Endothelial cell (in vitro differentiated cells): ENCODE results near the gene ZNF595. TPM values are rescaled to one million over a fixed set of nuclear protein-coding genes. Genes with fewer than 3 reads are reported as not detected.
"Not testable (repeated sequence)": the region's sequence is repeated elsewhere in the genome, so short reads cannot be mapped to it uniquely, and the experiment has no call there.

Experiments
- DNase-seq: peaks from one replicate; pipeline ENCODE4 v3.0.0; 2021; ENCODE audit warnings: low spot score
- H3K27ac Mint-ChIP-seq: one replicate; pipeline ENCODE4 v1.8.0; 2021; ENCODE audit warnings: mixed read lengths, inconsistent platforms; ENCODE audit not compliant: unreplicated experiment
- H3K27me3 Mint-ChIP-seq: one replicate; pipeline ENCODE4 v1.8.0; 2021; ENCODE audit warnings: mild to moderate bottlenecking, moderate library complexity, mixed read lengths, inconsistent platforms; ENCODE audit not compliant: unreplicated experiment
- H3K36me3 Mint-ChIP-seq: one replicate; pipeline ENCODE4 v1.8.0; 2021; ENCODE audit warnings: mild to moderate bottlenecking, low read depth, mixed read lengths, inconsistent platforms; ENCODE audit not compliant: unreplicated experiment
- H3K4me1 Mint-ChIP-seq: one replicate; pipeline ENCODE4 v1.8.0; 2021; ENCODE audit warnings: mild to moderate bottlenecking, mixed read lengths, inconsistent platforms; ENCODE audit not compliant: unreplicated experiment
- H3K4me3 Mint-ChIP-seq: one replicate; pipeline ENCODE4 v1.8.0; 2021; ENCODE audit warnings: mild to moderate bottlenecking, mixed read lengths, inconsistent platforms; ENCODE audit not compliant: unreplicated experiment
- H3K9me3 Mint-ChIP-seq: one replicate; pipeline ENCODE4 v1.8.0; 2021; ENCODE audit warnings: mixed read lengths, inconsistent platforms; ENCODE audit not compliant: unreplicated experiment
- CTCF ChIP-seq: fragments of 200-600 bp; sonication (generic); IDR thresholded peaks from one replicate; pipeline ENCODE4 v1.5.0; 2021; ENCODE audit warnings: antibody characterized with exemption; ENCODE audit not compliant: unreplicated experiment
- total RNA-seq: library from RNA; stranded (reverse); fragmentation: NEBNext Ultra II Directional; extraction: Animal tissue kit (Norgen Biotek cat#: 25700); gene quantifications from one replicate; pipeline ENCODE4 v1.2.1, GENCODE V29; 2021; ENCODE audit not compliant: unreplicated experiment

The ZNF595 gene
- total RNA-seq, 1 donor from 2014 or later = 24.9 TPM

GRCh38 chr4:33314-33713, 19.8 kb upstream of the ZNF595 start:
- H3K4me1 Mint-ChIP-seq, H3K4me3 Mint-ChIP-seq, DNase-seq, H3K36me3 Mint-ChIP-seq, H3K9me3 Mint-ChIP-seq, H3K27ac Mint-ChIP-seq, H3K27me3 Mint-ChIP-seq: not testable (repeated sequence)

- H3K27me3 Mint-ChIP-seq, H3K27ac Mint-ChIP-seq, H3K9me3 Mint-ChIP-seq, H3K4me1 Mint-ChIP-seq, DNase-seq, H3K4me3 Mint-ChIP-seq, H3K36me3 Mint-ChIP-seq: not testable (repeated sequence)
These were observed 16.3 kb upstream of the ZNF595 start for GRCh38 chr4:36559-37415.

GRCh38 chr4:38202-38601, 14.9 kb upstream of the ZNF595 start:
- not testable (repeated sequence) for DNase-seq, H3K4me3 Mint-ChIP-seq, H3K27ac Mint-ChIP-seq, H3K9me3 Mint-ChIP-seq, H3K36me3 Mint-ChIP-seq, H3K27me3 Mint-ChIP-seq, H3K4me1 Mint-ChIP-seq

GRCh38 chr4:43375-43774, 9.7 kb upstream of the ZNF595 start:
- not testable (repeated sequence) for DNase-seq, H3K36me3 Mint-ChIP-seq, H3K4me3 Mint-ChIP-seq, H3K27me3 Mint-ChIP-seq, H3K4me1 Mint-ChIP-seq, H3K27ac Mint-ChIP-seq, H3K9me3 Mint-ChIP-seq

GRCh38 chr4:51253-51652, 1.9 kb upstream of the ZNF595 start:
- H3K9me3 Mint-ChIP-seq, H3K27ac Mint-ChIP-seq, H3K4me3 Mint-ChIP-seq, H3K36me3 Mint-ChIP-seq, DNase-seq, H3K4me1 Mint-ChIP-seq, H3K27me3 Mint-ChIP-seq: not testable (repeated sequence)

- H3K4me3 Mint-ChIP-seq, DNase-seq, H3K36me3 Mint-ChIP-seq, H3K27me3 Mint-ChIP-seq, H3K9me3 Mint-ChIP-seq, H3K27ac Mint-ChIP-seq, H3K4me1 Mint-ChIP-seq: not testable (repeated sequence)
These were observed 1.4 kb upstream of the ZNF595 start for GRCh38 chr4:51655-52277.

- H3K4me1 Mint-ChIP-seq, H3K27me3 Mint-ChIP-seq, H3K9me3 Mint-ChIP-seq, H3K4me3 Mint-ChIP-seq, H3K27ac Mint-ChIP-seq, DNase-seq, H3K36me3 Mint-ChIP-seq: not testable (repeated sequence)
These were observed 400 bp downstream of the ZNF595 start for GRCh38 chr4:53521-53920.

GRCh38 chr4:64733-65132, 11.6 kb downstream of the ZNF595 start:
- Mint-ChIP-seq H3K9me3 (peaks cover 12% of the 10 kb centered on the region), H3K36me3 (peaks cover 16% of the 10 kb centered on the region)
- not testable (repeated sequence) for H3K4me3 Mint-ChIP-seq

GRCh38 chr4:71830-72229, 18.7 kb downstream of the ZNF595 start:
- H3K27me3 Mint-ChIP-seq = no peaks in the 10 kb centered on the region
- peaks cover 79% of the 10 kb centered on the region for H3K36me3 Mint-ChIP-seq

More at GRCh38 chr4:64733-65132, 11.6 kb downstream of the ZNF595 start:
- H3K4me1 Mint-ChIP-seq, H3K27ac Mint-ChIP-seq, DNase-seq, H3K27me3 Mint-ChIP-seq: not testable (repeated sequence)

More at GRCh38 chr4:71830-72229, 18.7 kb downstream of the ZNF595 start:
- Mint-ChIP-seq H3K27ac (no peak overlapping the region), H3K9me3 (peaks cover 27% of the 10 kb centered on the region), H3K4me3 (no peak overlapping the region), H3K4me1 (no peaks in the 10 kb centered on the region)
- no peak for TF ChIP-seq CTCF
- DNase-seq = no peak
